NT2/D1 (cell line): Measurements from ENCODE around the gene PLXNC1.

Experiments
- DNase-seq: peaks from one replicate; pipeline ENCODE4 v3.0.0-alpha.2; 2011; ENCODE audit warnings: low read depth, low spot score
- H3K27me3 ChIP-seq: 2 replicates; pipeline ENCODE4 v1.6.0; 2011; ENCODE audit warnings: mild to moderate bottlenecking; ENCODE audit not compliant: insufficient read length, insufficient read depth
- H3K36me3 ChIP-seq: 2 replicates; pipeline ENCODE4 v1.6.1; 2011; ENCODE audit warnings: mild to moderate bottlenecking, low read length, mixed read lengths; ENCODE audit not compliant: insufficient read depth, insufficient read length
- H3K4me1 ChIP-seq: 2 replicates; pipeline ENCODE4 v1.5.1; 2011; ENCODE audit not compliant: insufficient read depth, insufficient read length
- H3K4me3 ChIP-seq: 2 replicates; pipeline ENCODE4 v1.5.1; 2011; ENCODE audit warnings: low read depth; ENCODE audit not compliant: insufficient read length
- H3K9ac ChIP-seq: 2 replicates; pipeline ENCODE4 v1.6.0; 2011; ENCODE audit warnings: low read depth; ENCODE audit not compliant: insufficient read length
- H3K9me3 ChIP-seq: 2 replicates; pipeline ENCODE4 v1.5.1; 2011; ENCODE audit warnings: mild to moderate bottlenecking, low read length; ENCODE audit not compliant: insufficient read depth
- SUZ12 ChIP-seq: IDR thresholded peaks from 2 replicates; pipeline ENCODE4 v1.6.1; 2011; ENCODE audit not compliant: insufficient read length, insufficient read depth; ENCODE audit errors: extremely low read depth
- YY1 ChIP-seq: IDR thresholded peaks from 2 replicates; pipeline ENCODE4 v1.6.1; 2011; ENCODE audit not compliant: insufficient read length, insufficient read depth
- ZNF274 ChIP-seq: IDR thresholded peaks from 2 replicates; pipeline ENCODE4 v1.6.1; 2011; ENCODE audit warnings: mild to moderate bottlenecking, low read depth, low read length

The PLXNC1 gene

DNA sequence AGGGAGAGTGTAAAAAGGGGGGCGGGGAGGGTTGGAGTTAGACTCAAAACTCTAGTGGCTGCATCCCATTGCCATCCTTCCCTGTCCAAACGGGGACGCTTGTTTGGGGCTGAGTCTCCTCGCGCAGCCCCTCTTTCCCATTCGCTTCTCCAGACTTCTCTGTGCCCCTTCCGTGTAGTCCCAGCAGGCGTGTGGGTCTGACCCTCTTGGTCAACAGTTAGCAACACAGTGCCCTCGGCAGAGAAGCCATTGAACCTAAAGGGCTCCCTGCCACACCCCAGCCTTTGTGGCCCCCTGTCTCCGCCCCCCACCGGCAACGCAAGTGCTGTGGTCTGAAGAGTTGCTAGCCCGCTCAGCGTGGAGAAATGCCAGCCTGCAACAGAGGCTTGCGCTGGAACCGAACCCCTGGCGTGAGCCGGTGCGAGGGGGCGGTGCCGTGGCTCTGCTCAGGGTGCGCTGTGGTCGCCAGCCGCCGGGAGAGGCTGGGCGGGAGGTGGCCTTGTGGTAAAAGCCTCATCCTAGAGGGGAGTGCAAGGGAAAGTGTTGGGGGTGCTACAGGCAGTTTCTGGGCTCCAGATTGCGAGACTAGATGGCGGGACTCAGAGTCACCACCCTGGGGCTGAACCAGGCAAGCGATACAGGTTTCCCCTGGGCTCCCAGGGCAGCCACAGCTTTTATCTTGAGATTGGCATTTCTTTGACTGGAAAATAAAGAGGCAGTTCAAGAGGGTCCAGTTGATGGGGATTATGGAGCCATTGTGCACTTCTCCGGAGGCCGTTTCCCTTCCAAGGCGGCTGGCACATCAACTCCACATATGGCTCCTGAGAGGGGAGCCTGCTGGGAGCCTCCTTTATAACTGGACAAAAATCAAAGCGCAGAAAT is 2.1 kb downstream of the PLXNC1 start:
- H3K4me3 ChIP-seq = peak overlapping the region; percentile 73
- DNase-seq = no peak
- H3K9me3 ChIP-seq = no peaks in the 10 kb centered on the region
- peaks cover 3% of the 10 kb centered on the region for H3K4me1 ChIP-seq
- no peaks in the 10 kb centered on the region for H3K36me3 ChIP-seq
- H3K9ac ChIP-seq = peak overlapping the region; percentile 85
- H3K27me3 ChIP-seq = peaks cover 55% of the 10 kb centered on the region
- no peak for TF ChIP-seq SUZ12
- TF ChIP-seq YY1 = no peak

DNA sequence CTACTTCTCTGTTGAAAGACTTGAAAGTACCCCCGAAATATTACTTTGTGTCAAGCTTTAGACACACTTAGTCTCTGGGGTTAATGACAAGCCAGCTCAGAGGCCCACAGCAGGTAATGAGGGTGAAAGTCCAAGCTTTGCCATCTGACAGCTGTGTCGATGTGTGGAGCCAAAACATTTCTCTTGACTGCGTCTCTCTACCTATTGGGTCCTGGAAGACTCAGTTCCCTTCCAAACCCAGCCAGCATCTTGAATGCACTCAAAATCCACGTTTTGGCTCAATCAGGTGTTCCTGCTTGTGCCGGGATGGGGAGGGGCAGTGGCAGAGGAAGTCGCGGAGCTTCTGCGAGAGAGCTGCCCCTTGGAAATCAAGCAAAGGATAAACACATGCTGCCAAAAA is 3.2 kb downstream of the PLXNC1 start:
- H3K36me3 ChIP-seq = no peaks in the 10 kb centered on the region
- no peak for DNase-seq
- peaks cover 3% of the 10 kb centered on the region for H3K4me1 ChIP-seq
- TF ChIP-seq YY1 (no peak), ZNF274 (no peak), SUZ12 (no peak)
- peaks cover 50% of the 10 kb centered on the region for H3K27me3 ChIP-seq
- no peak overlapping the region for H3K9ac ChIP-seq
- H3K9me3 ChIP-seq = no peaks in the 10 kb centered on the region
- no peak overlapping the region for H3K4me3 ChIP-seq

DNA sequence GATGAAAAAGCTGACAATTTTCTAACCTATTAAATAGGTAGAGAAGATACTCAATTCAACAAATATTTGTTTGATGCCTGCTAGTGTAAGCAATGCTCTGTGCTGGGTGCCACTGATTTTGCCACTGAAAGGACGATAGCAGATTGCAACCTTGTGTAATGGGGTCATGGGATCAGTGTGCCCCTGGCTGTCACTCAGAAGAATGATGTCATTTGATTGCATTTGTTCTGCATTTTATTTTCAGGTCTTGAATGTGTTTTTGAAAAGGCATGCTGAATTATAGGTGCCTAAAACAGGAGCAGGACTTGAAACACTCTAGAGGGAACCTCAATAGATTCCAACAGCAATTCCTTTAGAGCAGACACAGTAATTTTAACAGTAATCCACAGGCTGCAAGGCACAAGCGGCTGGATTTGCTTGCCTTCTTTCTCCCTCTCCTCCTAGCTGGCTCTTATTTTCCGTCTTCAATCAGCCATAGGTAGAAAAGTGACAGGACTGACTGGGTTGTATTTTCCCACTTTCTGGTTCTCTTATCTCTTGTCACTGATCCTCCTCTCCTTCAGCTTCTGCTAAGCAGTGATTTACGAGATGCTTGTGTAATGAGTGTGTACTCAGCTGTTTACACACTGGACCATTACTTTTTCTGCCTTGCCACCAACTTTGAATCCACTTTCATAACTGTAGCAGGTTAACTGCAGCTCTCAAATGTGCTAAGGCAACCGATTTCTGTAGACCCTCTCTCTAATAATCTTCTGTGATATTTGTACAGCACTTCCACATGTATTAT is 4.1 kb downstream of the PLXNC1 start:
- TF ChIP-seq SUZ12 (no peak), YY1 (no peak), ZNF274 (no peak)
- no peaks in the 10 kb centered on the region for H3K9me3 ChIP-seq
- no peaks in the 10 kb centered on the region for H3K36me3 ChIP-seq
- H3K9ac ChIP-seq = no peak overlapping the region
- H3K4me3 ChIP-seq = no peak overlapping the region
- H3K4me1 ChIP-seq = peaks cover 3% of the 10 kb centered on the region
- peaks cover 41% of the 10 kb centered on the region for H3K27me3 ChIP-seq
- no peak for DNase-seq

GRCh38 chr12:94157181-94157580 is 8.8 kb downstream of the PLXNC1 start:
- Histone ChIP-seq H3K9ac (no peak overlapping the region), H3K36me3 (no peaks in the 10 kb centered on the region), H3K9me3 (0 out of 2 replicates have a peak, but pooled peaks cover 2% of the 10 kb centered on the region), H3K27me3 (peaks cover 5% of the 10 kb centered on the region), H3K4me3 (no peak overlapping the region), H3K4me1 (no peaks in the 10 kb centered on the region)
- no peak for TF ChIP-seq YY1
- no peak for TF ChIP-seq SUZ12
- TF ChIP-seq ZNF274 = no peak
- DNase-seq = no peak

GRCh38 chr12:94157981-94158411 is 9.6 kb downstream of the PLXNC1 start:
- Histone ChIP-seq H3K9me3 (0 out of 2 replicates have a peak, but pooled peaks cover 3% of the 10 kb centered on the region), H3K27me3 (peaks cover under 1% of the 10 kb centered on the region), H3K36me3 (no peaks in the 10 kb centered on the region), H3K9ac (no peak overlapping the region), H3K4me1 (no peaks in the 10 kb centered on the region), H3K4me3 (no peak overlapping the region)
- TF ChIP-seq ZNF274 (no peak), YY1 (no peak), SUZ12 (no peak)
- DNase-seq = no peak

DNA sequence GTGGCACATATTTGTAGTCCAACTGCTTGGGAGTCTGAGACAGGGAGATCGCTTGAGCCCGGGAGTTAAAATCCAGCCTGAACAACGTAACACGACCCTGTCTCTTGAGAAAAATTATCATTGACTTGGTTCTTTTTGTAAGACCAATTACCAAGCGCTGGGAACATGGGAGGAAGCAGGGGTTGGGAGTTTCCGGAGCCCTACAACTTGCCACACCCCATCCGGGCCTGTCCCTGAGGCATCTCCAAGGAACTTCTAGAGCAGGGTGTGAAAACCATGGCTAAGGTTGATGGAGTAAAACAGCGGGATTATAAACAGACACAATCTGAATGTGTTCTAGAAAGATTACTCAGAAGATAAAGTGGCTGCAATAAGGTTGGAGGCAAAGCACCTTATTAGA is 10.3 kb downstream of the PLXNC1 start:
- Histone ChIP-seq H3K4me3 (no peak overlapping the region), H3K27me3 (no peaks in the 10 kb centered on the region)
- TF ChIP-seq YY1 (no peak), SUZ12 (no peak), ZNF274 (no peak)

GRCh38 chr12:94162108-94162507 is 13.7 kb downstream of the PLXNC1 start:
- no peak overlapping the region for H3K4me3 ChIP-seq
- 0 out of 2 replicates have a peak, but pooled peaks cover 3% of the 10 kb centered on the region for H3K9me3 ChIP-seq
- no peak for DNase-seq
- peaks cover 4% of the 10 kb centered on the region for H3K4me1 ChIP-seq
- H3K9ac ChIP-seq = no peak overlapping the region
- no peak for TF ChIP-seq SUZ12
- no peak for TF ChIP-seq YY1
- no peak for TF ChIP-seq ZNF274
- H3K36me3 ChIP-seq = no peaks in the 10 kb centered on the region
- H3K27me3 ChIP-seq = no peaks in the 10 kb centered on the region

More for the DNA sequence above, 10.3 kb downstream of the PLXNC1 start:
- Histone ChIP-seq H3K9ac (no peak overlapping the region), H3K9me3 (0 out of 2 replicates have a peak, but pooled peaks cover 3% of the 10 kb centered on the region), H3K4me1 (no peaks in the 10 kb centered on the region), H3K36me3 (no peaks in the 10 kb centered on the region)
- DNase-seq = no peak
